A549 (cell line): ENCODE data around the gene FADS1.

ENCODE experiments used
- FOSL2 ChIP-seq, 2 experiments: fragments of 450-650 bp in 1 of 2; fragments of >200 bp in 1 of 2; sonication (Bioruptor Twin) in 1 of 2; formaldehyde crosslinking; IDR thresholded peaks; 2 replicates each; pipeline versions ENCODE4 v1.5.0 to v1.6.1; 2016 to 2020; ENCODE audit warnings: mild to moderate bottlenecking in 1 of 2, moderate library complexity in 1 of 2
- RAD21 ChIP-seq, 2 experiments: fragments of >200 bp in 1 of 2; sonication (Bioruptor Twin) in 1 of 2; formaldehyde crosslinking in 1 of 2; IDR thresholded peaks in 1 of 2; conservative IDR thresholded peaks in 1 of 2; 2 replicates in 1 of 2; 3 replicates in 1 of 2; pipeline ENCODE4 v1.6.1; 2012 to 2018; ENCODE audit warnings: inconsistent platforms in 1 of 2
- TF ChIP-seq, protein P1 (sequence below): fragments of >200 bp; sonication (Bioruptor Twin); formaldehyde crosslinking; IDR thresholded peaks from 3 replicates; pipeline ENCODE4 v1.5.1; 2016

DNA sequence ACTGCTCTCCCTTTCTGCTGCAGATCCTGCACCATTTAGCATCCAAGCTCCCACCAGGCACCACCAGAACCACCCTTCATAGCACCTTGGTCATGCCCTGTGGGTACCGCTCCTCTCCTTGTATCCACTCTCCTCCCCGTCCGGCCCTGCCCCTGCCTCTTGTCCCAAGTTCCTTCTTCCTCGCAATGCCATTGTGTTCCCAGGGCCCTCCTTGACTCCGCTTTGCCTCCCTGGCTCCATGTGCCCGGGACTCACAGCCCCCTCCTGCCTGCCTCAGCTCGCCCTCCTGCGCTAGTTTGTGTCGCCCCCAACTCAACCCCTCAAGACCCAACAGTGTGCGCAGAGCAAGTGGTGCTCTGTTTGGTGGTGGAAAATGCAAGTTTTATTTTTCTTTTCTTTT is 22.1 kb upstream of the FADS1 start:
- TF ChIP-seq, protein P1, sequence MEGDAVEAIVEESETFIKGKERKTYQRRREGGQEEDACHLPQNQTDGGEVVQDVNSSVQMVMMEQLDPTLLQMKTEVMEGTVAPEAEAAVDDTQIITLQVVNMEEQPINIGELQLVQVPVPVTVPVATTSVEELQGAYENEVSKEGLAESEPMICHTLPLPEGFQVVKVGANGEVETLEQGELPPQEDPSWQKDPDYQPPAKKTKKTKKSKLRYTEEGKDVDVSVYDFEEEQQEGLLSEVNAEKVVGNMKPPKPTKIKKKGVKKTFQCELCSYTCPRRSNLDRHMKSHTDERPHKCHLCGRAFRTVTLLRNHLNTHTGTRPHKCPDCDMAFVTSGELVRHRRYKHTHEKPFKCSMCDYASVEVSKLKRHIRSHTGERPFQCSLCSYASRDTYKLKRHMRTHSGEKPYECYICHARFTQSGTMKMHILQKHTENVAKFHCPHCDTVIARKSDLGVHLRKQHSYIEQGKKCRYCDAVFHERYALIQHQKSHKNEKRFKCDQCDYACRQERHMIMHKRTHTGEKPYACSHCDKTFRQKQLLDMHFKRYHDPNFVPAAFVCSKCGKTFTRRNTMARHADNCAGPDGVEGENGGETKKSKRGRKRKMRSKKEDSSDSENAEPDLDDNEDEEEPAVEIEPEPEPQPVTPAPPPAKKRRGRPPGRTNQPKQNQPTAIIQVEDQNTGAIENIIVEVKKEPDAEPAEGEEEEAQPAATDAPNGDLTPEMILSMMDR: no peak
- TF ChIP-seq RAD21 (conservative IDR thresholded peaks at IDR 0.05 in 1 of 2, IDR thresholded peaks at IDR 0.05 in 1 of 2) (no peak), FOSL2 (IDR thresholded peaks at IDR 0.05) (no peak), FOSL2 (CRISPR knock-in tag; IDR thresholded peaks at IDR 0.05) (no peak)
